ENCODE results near the gene TRAPPC3L. TPM values are rescaled to one million over a fixed set of nuclear protein-coding genes. Genes with fewer than 3 reads are reported as not detected.
A peak's percentile ranks its signal among the peaks of the same experiment; 100 is the strongest.

Gene TRAPPC3L
- total and polyA plus RNA-seq, 7 donors = 0.03 to 0.16 (median 0.06) TPM; not detected in 4

DNA sequence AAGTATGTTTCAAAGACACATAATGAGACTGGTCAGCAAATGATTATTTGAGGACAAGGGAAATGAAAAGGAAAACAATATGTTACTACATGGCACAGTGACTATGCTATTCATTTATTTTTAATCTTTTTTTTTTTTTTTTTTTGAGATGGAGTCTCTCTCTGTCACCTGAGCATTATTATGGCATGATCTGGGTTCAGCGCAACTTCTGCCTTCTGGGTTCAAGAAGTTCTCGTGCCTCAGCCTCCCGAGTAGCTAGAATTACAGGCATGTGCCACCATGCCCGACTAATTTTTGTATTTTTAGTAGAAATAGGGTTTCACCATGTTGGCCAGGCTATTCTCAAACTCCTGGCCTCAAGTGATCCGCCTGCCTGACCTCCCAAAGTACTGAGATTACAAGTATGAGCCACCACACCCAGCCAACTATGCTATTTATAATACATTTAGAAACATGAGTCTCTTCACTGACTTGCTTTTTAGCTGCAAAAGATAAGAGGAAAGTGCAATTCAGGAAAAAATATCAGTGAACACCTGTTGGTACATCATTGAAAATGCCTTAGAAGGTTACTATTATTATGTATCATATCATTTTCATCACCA, 11.4 kb upstream of the TRAPPC3L start:
- Histone ChIP-seq H3K9me3 (no peaks in the 10 kb centered on the region), H3K4me1 (peaks cover 9% of the 10 kb centered on the region), H3K27ac (peak overlapping the region; percentile 19), H3K4me3 (no peak overlapping the region), H3K27me3 (ENCODE audit: insufficient read depth in 3 of 3, low read length in 2 of 3) (peaks cover 0 to 3% (median 0%) of the 10 kb centered on the region in 3 donors), H3K36me3 (ENCODE audit: insufficient read depth in 1 of 2, low read depth in 1 of 2) (no peaks in the 10 kb centered on the region)
- intact Hi-C loops (cut with DNase I) = no loop called here
- TF ChIP-seq CTCF (IDR thresholded peaks at IDR 0.05) = no peak
- DNase-seq (no peak), ATAC-seq (peak; percentile 54 to 83 (median 74))
- 32 to 64% (median 55%) methylated on average over 5 of the region's 5 CpGs for WGBS, 3 donors

DNA sequence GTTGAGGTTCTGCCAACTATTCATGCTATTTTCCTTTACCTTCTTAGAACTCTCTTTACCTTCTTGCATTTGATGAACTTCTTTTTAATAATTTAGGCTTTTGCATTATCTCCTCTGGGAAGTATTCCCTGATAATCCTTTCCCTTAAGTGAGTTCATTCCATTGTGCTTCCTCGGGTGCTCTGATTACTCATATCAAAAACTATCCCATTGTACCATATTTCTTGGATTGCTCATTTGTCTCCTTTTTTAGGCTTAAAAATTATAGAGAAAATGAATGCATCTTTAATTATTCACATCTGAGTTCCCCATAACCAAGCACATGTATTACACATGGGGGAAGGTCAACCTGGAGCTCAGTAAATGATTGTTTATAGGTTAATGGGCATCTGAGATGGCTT, 10.6 kb upstream of the TRAPPC3L start:
- H3K27me3 ChIP-seq (ENCODE audit: insufficient read depth in 3 of 3, low read length in 2 of 3) = peaks cover 0 to 3% (median 0%) of the 10 kb centered on the region in 3 donors
- 53 to 66% (median 62%) methylated on average over 1 of the region's 1 CpG for WGBS, 3 donors
- TF ChIP-seq CTCF (IDR thresholded peaks at IDR 0.05) = no peak
- intact Hi-C loops (cut with DNase I) = no loop called here
- H3K27ac ChIP-seq = no peak overlapping the region
- H3K4me3 ChIP-seq = no peak overlapping the region
- DNase-seq (no peak), ATAC-seq (no peak)
- H3K4me1 ChIP-seq = peaks cover 9% of the 10 kb centered on the region
- no peaks in the 10 kb centered on the region for H3K36me3 ChIP-seq (ENCODE audit: insufficient read depth in 1 of 2, low read depth in 1 of 2)
- H3K9me3 ChIP-seq = no peaks in the 10 kb centered on the region

GRCh38 chr6:116553451-116553850, 8.0 kb upstream of the TRAPPC3L start, which contains the start of gene CALHM4:
TSS of gene CALHM4 (plus strand) at chr6:116553751. CDS start at chr6:116553794, 43 bp downstream.
- DNase-seq = no peak
- H3K36me3 ChIP-seq (ENCODE audit: insufficient read depth in 1 of 2, low read depth in 1 of 2) = no peaks in the 10 kb centered on the region
- peaks cover 6% of the 10 kb centered on the region for H3K4me1 ChIP-seq
- TF ChIP-seq CTCF (IDR thresholded peaks at IDR 0.05) = no peak
- H3K27me3 ChIP-seq (ENCODE audit: insufficient read depth in 3 of 3, low read length in 2 of 3) = peaks cover 0 to 3% (median 0%) of the 10 kb centered on the region in 3 donors
- H3K9me3 ChIP-seq = no peaks in the 10 kb centered on the region
- no peak for ATAC-seq
- H3K27ac ChIP-seq = no peak within 1 kb of the TSS
- intact Hi-C loops (cut with DNase I) = no loop called here
- H3K4me3 ChIP-seq = no peak within 1 kb of the TSS

DNA sequence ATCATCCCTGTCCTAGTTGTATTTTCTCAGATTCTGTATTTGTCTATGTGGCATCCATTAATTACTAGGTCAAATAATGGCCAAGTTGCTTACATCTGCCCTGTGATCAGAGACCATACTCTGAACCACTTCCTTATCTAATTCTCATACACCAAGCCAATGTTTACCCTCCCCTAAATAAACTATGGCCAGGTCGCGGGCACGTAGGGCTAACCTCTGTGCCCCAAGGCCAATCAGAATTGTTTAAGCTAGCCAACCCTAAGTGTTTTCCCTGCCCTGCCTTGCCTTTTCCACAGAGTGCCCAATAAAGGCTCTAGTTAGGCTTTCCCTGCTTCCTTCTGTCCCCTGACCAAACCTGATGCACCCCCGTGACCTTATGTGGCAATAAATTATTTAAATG, 5.3 kb upstream of the TRAPPC3L start:
- H3K9me3 ChIP-seq = no peaks in the 10 kb centered on the region
- no peak for DNase-seq
- H3K27me3 ChIP-seq (ENCODE audit: insufficient read depth in 3 of 3, low read length in 2 of 3) = peaks cover 0 to 1% (median 0%) of the 10 kb centered on the region in 3 donors
- ATAC-seq = no peak
- no peaks in the 10 kb centered on the region for H3K36me3 ChIP-seq (ENCODE audit: insufficient read depth in 1 of 2, low read depth in 1 of 2)
- intact Hi-C loops (cut with DNase I) = no loop called here
- no peak overlapping the region for H3K4me3 ChIP-seq
- no peak for TF ChIP-seq CTCF (IDR thresholded peaks at IDR 0.05)
- no peak overlapping the region for H3K27ac ChIP-seq
- 27 to 42% (median 28%) methylated on average over 4 of the region's 4 CpGs for WGBS, 3 donors
- H3K4me1 ChIP-seq = no peaks in the 10 kb centered on the region

GRCh38 chr6:116547358-116547757, 1.9 kb upstream of the TRAPPC3L start:
- ATAC-seq (no peak), DNase-seq (no peak)
- H3K4me3 ChIP-seq = no peak overlapping the region
- intact Hi-C loops (cut with DNase I) = no loop called here
- WGBS, 3 donors = 81 to 88% (median 84%) methylated on average over 6 of the region's 6 CpGs
- H3K27me3 ChIP-seq (ENCODE audit: insufficient read depth in 3 of 3, low read length in 2 of 3) = no peaks in the 10 kb centered on the region
- no peaks in the 10 kb centered on the region for H3K36me3 ChIP-seq (ENCODE audit: insufficient read depth in 1 of 2, low read depth in 1 of 2)
- H3K9me3 ChIP-seq = no peaks in the 10 kb centered on the region
- no peak for TF ChIP-seq CTCF (IDR thresholded peaks at IDR 0.05)
- H3K27ac ChIP-seq = no peak overlapping the region
- no peaks in the 10 kb centered on the region for H3K4me1 ChIP-seq
